OCI-LY3 (cell line): ENCODE measurements around the gene CEP57L1.

Source experiments
- H2AFZ ChIP-seq: fragments of 200-600, 300-600 bp; shearing (Covaris generic); 2 replicates; pipeline ENCODE4 v1.6.0; 2014; ENCODE audit warnings: antibody characterized with exemption, low read depth, low read length
- H3K27ac ChIP-seq: fragments of 200-600, 300-600 bp; sonication (generic); 2 replicates; pipeline ENCODE4 v1.5.1; 2014; ENCODE audit warnings: mild to moderate bottlenecking, low read length, moderate library complexity, mixed read lengths
- H3K27me3 ChIP-seq: fragments of 200-600, 300-600 bp; sonication (generic); 2 replicates; pipeline ENCODE4 v1.6.1; 2014; ENCODE audit warnings: low read depth, low read length, mixed read lengths
- H3K36me3 ChIP-seq: fragments of 200-600, 300-600 bp; sonication (generic); replicated peaks from 2 replicates; pipeline ENCODE3; 2014; ENCODE audit warnings: low read depth, low read length, mixed read lengths
- H3K4me1 ChIP-seq: fragments of 300-600, 200-600 bp; sonication (generic); 2 replicates; pipeline ENCODE4 v1.6.1; 2014; ENCODE audit warnings: low read length, mixed read lengths
- H3K4me2 ChIP-seq: fragments of 200-600, 300-600 bp; sonication (generic); 2 replicates; pipeline ENCODE4 v1.6.1; 2014; ENCODE audit warnings: low read length, mixed read lengths
- H3K4me3 ChIP-seq: fragments of 300-600, 200-600 bp; sonication (generic); 2 replicates; pipeline ENCODE4 v1.5.1; 2014; ENCODE audit warnings: antibody characterized with exemption, mild to moderate bottlenecking, low read length, moderate library complexity
- H3K79me2 ChIP-seq: fragments of 300-600, 200-600 bp; shearing (Covaris generic); 2 replicates; pipeline ENCODE4 v1.6.1; 2014; ENCODE audit warnings: mild to moderate bottlenecking, low read length, mixed read lengths
- H3K9ac ChIP-seq: fragments of 300-600, 200-600 bp; shearing (Covaris generic); 2 replicates; pipeline ENCODE4 v1.6.0; 2014; ENCODE audit warnings: mild to moderate bottlenecking, low read length, moderate library complexity
- H3K9me3 ChIP-seq: fragments of 200-600, 300-600 bp; shearing (Covaris generic); 2 replicates; pipeline ENCODE4 v1.6.1; 2014; ENCODE audit warnings: low read length, mixed read lengths; ENCODE audit not compliant: insufficient read depth
- H4K20me1 ChIP-seq: fragments of 200-600, 300-600 bp; sonication (generic); 2 replicates; pipeline ENCODE4 v1.6.1; 2016; ENCODE audit warnings: low read length, mixed read lengths; ENCODE audit not compliant: insufficient read depth
- CTCF ChIP-seq: fragments of 200-600, 300-600 bp; sonication (generic); IDR thresholded peaks from 2 replicates; pipeline ENCODE4 v1.5.1; 2014; ENCODE audit warnings: antibody characterized with exemption, low read length, low read depth
- EZH2phosphoT487 ChIP-seq: fragments of 200-600 bp; shearing (Covaris generic); IDR thresholded peaks from 2 replicates; pipeline ENCODE4 v1.6.1; 2018; ENCODE audit warnings: antibody characterized with exemption, mixed run types, low read depth

CEP57L1 gene

GRCh38 chr6:109170333-109170732 lies 75.0 kb downstream of the CEP57L1 start:
- Histone ChIP-seq H4K20me1 (no peaks in the 10 kb centered on the region), H3K9me3 (no peaks in the 10 kb centered on the region), H3K4me2 (no peak overlapping the region), H3K9ac (no peak overlapping the region), H2AFZ (no peak overlapping the region), H3K36me3 (no peaks in the 10 kb centered on the region), H3K79me2 (no peaks in the 10 kb centered on the region), H3K4me1 (no peaks in the 10 kb centered on the region), H3K4me3 (no peak overlapping the region), H3K27me3 (no peaks in the 10 kb centered on the region), H3K27ac (no peak overlapping the region)
- no peak for TF ChIP-seq CTCF
- TF ChIP-seq EZH2phosphoT487, result no peak

GRCh38 chr6:109172101-109172746 lies 76.9 kb downstream of the CEP57L1 start:
- Histone ChIP-seq H3K9ac (no peak overlapping the region), H3K79me2 (no peaks in the 10 kb centered on the region), H2AFZ (no peak overlapping the region), H3K4me3 (no peak overlapping the region), H3K9me3 (no peaks in the 10 kb centered on the region), H3K4me1 (no peaks in the 10 kb centered on the region), H4K20me1 (no peaks in the 10 kb centered on the region), H3K27ac (no peak overlapping the region), H3K36me3 (no peaks in the 10 kb centered on the region), H3K27me3 (no peaks in the 10 kb centered on the region), H3K4me2 (no peak overlapping the region)
- no peak for TF ChIP-seq CTCF
- no peak for TF ChIP-seq EZH2phosphoT487

- H3K9me3 ChIP-seq, result no peaks in the 10 kb centered on the region
- no peaks in the 10 kb centered on the region for H4K20me1 ChIP-seq
- H3K9ac ChIP-seq, result no peak overlapping the region
- no peaks in the 10 kb centered on the region for H3K79me2 ChIP-seq
- H3K36me3 ChIP-seq, result no peaks in the 10 kb centered on the region
- H3K4me1 ChIP-seq, result no peaks in the 10 kb centered on the region
- H3K27me3 ChIP-seq, result no peaks in the 10 kb centered on the region
- no peak overlapping the region for H3K27ac ChIP-seq
- H3K4me3 ChIP-seq, result no peak overlapping the region
- no peak overlapping the region for H3K4me2 ChIP-seq
- H2AFZ ChIP-seq, result no peak overlapping the region
- no peak for TF ChIP-seq EZH2phosphoT487
- TF ChIP-seq CTCF, result no peak
These were observed 79.6 kb downstream of the CEP57L1 start for GRCh38 chr6:109174916-109175315.

GRCh38 chr6:109178921-109179320 lies 83.6 kb downstream of the CEP57L1 start:
- H3K9me3 ChIP-seq, result no peaks in the 10 kb centered on the region
- no peaks in the 10 kb centered on the region for H4K20me1 ChIP-seq
- H3K4me3 ChIP-seq, result no peak overlapping the region
- no peak overlapping the region for H3K4me2 ChIP-seq
- H3K4me1 ChIP-seq, result peaks cover 13% of the 10 kb centered on the region
- no peaks in the 10 kb centered on the region for H3K36me3 ChIP-seq
- H3K27ac ChIP-seq, result no peak overlapping the region
- H3K27me3 ChIP-seq, result peaks cover 4% of the 10 kb centered on the region; the same call in 1 of the 2 replicates
- H2AFZ ChIP-seq, result no peak overlapping the region
- no peak overlapping the region for H3K9ac ChIP-seq
- H3K79me2 ChIP-seq, result no peaks in the 10 kb centered on the region
- TF ChIP-seq CTCF (no peak), EZH2phosphoT487 (no peak)
